H1 (cell line): ENCODE measurements around the gene SNAPIN. TPM values are rescaled to one million over a fixed set of nuclear protein-coding genes. Genes with fewer than 3 reads are reported as not detected.

Experiments used
- CTCF ChIA-PET: fragments of 300-600 bp; sonication (Branson Sonifier 250); formaldehyde crosslinking; loops from one replicate; lab custom pipeline; 2021; ENCODE audit not compliant: partially characterized antibody; lab: Charles Lee
- POLR2A ChIA-PET: fragments of 300-600 bp; sonication (Branson Sonifier 250); formaldehyde crosslinking; loops from one replicate; lab custom pipeline; 2021; ENCODE audit warnings: inconsistent platforms; ENCODE audit not compliant: partially characterized antibody; lab: Charles Lee
- DNase-seq, 2 experiments: peaks; one replicate each; pipeline versions ENCODE4 v3.0.0 to v3.0.0-alpha.2; 2010 to 2022; ENCODE audit warnings: low spot score in 2 of 2, low read depth in 1 of 2, mixed read lengths in 1 of 2
- FAIRE-seq: peaks from 2 replicates; lab custom pipeline; 2011; peaks lifted over from hg19 to GRCh38; lab: Jason Lieb, UNC
- H2AFZ ChIP-seq: 2 replicates; pipeline ENCODE4 v1.8.1; 2012; ENCODE audit warnings: low read length, inconsistent platforms
- H2AK5ac ChIP-seq: 2 replicates; pipeline ENCODE4 v1.6.1; 2013; ENCODE audit warnings: low read depth, low read length
- H2BK120ac ChIP-seq: replicated peaks from 2 replicates; pipeline ENCODE3; 2013; ENCODE audit warnings: low read depth, low read length, inconsistent platforms
- H2BK12ac ChIP-seq: 2 replicates; pipeline ENCODE4 v1.6.1; 2013; ENCODE audit warnings: low read depth, low read length
- H2BK15ac ChIP-seq: 2 replicates; pipeline ENCODE4 v1.6.1; 2013; ENCODE audit warnings: low read length
- H2BK20ac ChIP-seq: 2 replicates; pipeline ENCODE4 v1.6.1; 2013; ENCODE audit warnings: low read length
- H2BK5ac ChIP-seq: 2 replicates; pipeline ENCODE4 v1.6.1; 2013; ENCODE audit warnings: low read depth, low read length
- H3K14ac ChIP-seq: 2 replicates; pipeline ENCODE4 v1.6.1; 2013; ENCODE audit warnings: inconsistent platforms; ENCODE audit not compliant: insufficient read length
- H3K18ac ChIP-seq: 2 replicates; pipeline ENCODE4 v1.6.1; 2013; ENCODE audit warnings: low read length; ENCODE audit errors: extremely low read depth
- H3K23ac ChIP-seq: 2 replicates; pipeline ENCODE4 v1.6.1; 2013; ENCODE audit warnings: inconsistent platforms; ENCODE audit not compliant: insufficient read length
- H3K23me2 ChIP-seq: 2 replicates; pipeline ENCODE4 v1.6.1; 2013; ENCODE audit warnings: low read depth, low read length
- H3K27ac ChIP-seq: 2 replicates; pipeline ENCODE4 v1.6.1; 2011; ENCODE audit warnings: low read depth, low read length, inconsistent platforms
- H3K27me3 ChIP-seq, 4 experiments: replicated peaks in 1 of 4; 1 replicate in 1 of 4; 2 replicates in 3 of 4; pipeline versions ENCODE4 v1.6.1 to v1.8.1; 2011 to 2013; ENCODE audit warnings: low read length in 3 of 4, mild to moderate bottlenecking in 3 of 4, inconsistent platforms in 2 of 4, mixed read lengths in 2 of 4, moderate library complexity in 1 of 4; ENCODE audit not compliant: control insufficient read depth in 3 of 4, insufficient read depth in 3 of 4; ENCODE audit errors: extremely low read depth in 1 of 4
- H3K36me3 ChIP-seq, 4 experiments: 2 replicates each; pipeline versions ENCODE4 v1.6.1 to v1.8.1; 2011 to 2013; ENCODE audit warnings: mild to moderate bottlenecking in 4 of 4, low read length in 3 of 4, moderate library complexity in 2 of 4, control low read depth in 1 of 4, inconsistent platforms in 1 of 4; ENCODE audit not compliant: insufficient read depth in 4 of 4, control insufficient read depth in 2 of 4
- H3K4ac ChIP-seq: replicated peaks from 2 replicates; pipeline ENCODE3; 2013; ENCODE audit warnings: low read length, low read depth, mixed read lengths, inconsistent platforms; ENCODE audit not compliant: insufficient read length
- H3K4me1 ChIP-seq, 4 experiments: replicated peaks in 1 of 4; 1 replicate in 1 of 4; 2 replicates in 3 of 4; pipeline versions ENCODE4 v1.6.1 to v1.8.1; 2011 to 2013; ENCODE audit warnings: low read length in 3 of 4, inconsistent platforms in 2 of 4, mixed read lengths in 1 of 4; ENCODE audit not compliant: insufficient read depth in 4 of 4, control insufficient read depth in 3 of 4
- H3K4me2 ChIP-seq, 2 experiments: 2 replicates each; pipeline versions ENCODE4 v1.6.1 to v1.8.1; 2011 to 2013; ENCODE audit warnings: low read depth in 2 of 2, low read length in 2 of 2, control low read depth in 1 of 2, inconsistent platforms in 1 of 2, mild to moderate bottlenecking in 1 of 2; ENCODE audit not compliant: insufficient read depth in 1 of 2
- H3K4me3 ChIP-seq, 4 experiments: fragments of 200-600, 300-600 bp in 1 of 4; sonication (generic), shearing (Covaris generic), sonication (Bioruptor Twin) in 1 of 4; 2 replicates each; pipeline versions ENCODE4 v1.5.1 to v1.8.1; 2011 to 2016; ENCODE audit warnings: low read length in 4 of 4, low read depth in 3 of 4, control low read depth in 2 of 4, inconsistent platforms in 2 of 4, mild to moderate bottlenecking in 2 of 4, mixed read lengths in 1 of 4, moderate library complexity in 1 of 4; ENCODE audit not compliant: insufficient read depth in 2 of 4; ENCODE audit errors: extremely low read depth in 1 of 4
- H3K56ac ChIP-seq: replicated peaks from 2 replicates; pipeline ENCODE3; 2013; ENCODE audit warnings: low read depth, mild to moderate bottlenecking, mixed read lengths, low read length, inconsistent platforms; ENCODE audit not compliant: insufficient read length
- H3K79me1 ChIP-seq: 2 replicates; pipeline ENCODE4 v1.6.1; 2013; ENCODE audit warnings: low read depth, low read length, control low read depth
- H3K79me2 ChIP-seq, 2 experiments: 2 replicates each; pipeline versions ENCODE4 v1.6.1 to v1.8.1; 2012 to 2013; ENCODE audit warnings: low read length in 2 of 2, mild to moderate bottlenecking in 2 of 2, inconsistent platforms in 1 of 2; ENCODE audit not compliant: insufficient read depth in 2 of 2, control insufficient read depth in 1 of 2
- H3K9ac ChIP-seq, 4 experiments: replicated peaks in 1 of 4; 1 replicate in 1 of 4; 2 replicates in 3 of 4; pipeline versions ENCODE4 v1.6.1 to v1.8.1; 2011 to 2013; ENCODE audit warnings: low read depth in 3 of 4, low read length in 3 of 4, control low read depth in 2 of 4, mild to moderate bottlenecking in 2 of 4, moderate library complexity in 2 of 4, inconsistent platforms in 1 of 4; ENCODE audit errors: extremely low read depth in 1 of 4
- H3K9me3 ChIP-seq, 2 experiments: 2 replicates each; pipeline versions ENCODE4 v1.6.1 to v1.8.1; 2012 to 2013; ENCODE audit warnings: mild to moderate bottlenecking in 2 of 2, moderate library complexity in 2 of 2, control low read depth in 1 of 2, inconsistent platforms in 1 of 2, low read depth in 1 of 2, low read length in 1 of 2, mixed read lengths in 1 of 2; ENCODE audit not compliant: insufficient read depth in 2 of 2
- H4K20me1 ChIP-seq, 2 experiments: replicated peaks in 1 of 2; 2 replicates each; pipeline versions ENCODE3 to v1.8.1; 2011 to 2013; ENCODE audit warnings: inconsistent platforms in 2 of 2, low read length in 2 of 2, mild to moderate bottlenecking in 1 of 2; ENCODE audit not compliant: insufficient read depth in 2 of 2, control insufficient read depth in 1 of 2
- H4K5ac ChIP-seq: 2 replicates; pipeline ENCODE4 v1.6.1; 2013; ENCODE audit warnings: low read length, low read depth, mixed read lengths, inconsistent platforms; ENCODE audit not compliant: insufficient read length
- H4K8ac ChIP-seq: 2 replicates; pipeline ENCODE4 v1.8.0; 2013; ENCODE audit warnings: mild to moderate bottlenecking, moderate library complexity, low read length, inconsistent platforms; ENCODE audit not compliant: insufficient read depth; ENCODE audit errors: extremely low read depth
- H4K91ac ChIP-seq: replicated peaks from 2 replicates; pipeline ENCODE3; 2013; ENCODE audit warnings: low read length, mixed read lengths, inconsistent platforms; ENCODE audit not compliant: insufficient read length
- BCL11A ChIP-seq, 2 experiments: IDR thresholded peaks; one replicate each; pipeline ENCODE4 v1.6.1; 2011; ENCODE audit warnings: low read depth in 2 of 2, low read length in 2 of 2, mild to moderate bottlenecking in 2 of 2
- BRCA1 ChIP-seq: IDR thresholded peaks from 2 replicates; pipeline ENCODE4 v1.6.1; 2012; ENCODE audit warnings: low read depth, low read length, improper control_type of control experiment
- GTF2F1 ChIP-seq: IDR thresholded peaks from 2 replicates; pipeline ENCODE4 v1.6.1; 2012; ENCODE audit warnings: low read depth, low read length, improper control_type of control experiment, borderline replicate concordance
- HDAC2 ChIP-seq, 2 experiments: fragments of 300-600 bp in 1 of 2; sonication (generic) in 1 of 2; IDR thresholded peaks; 2 replicates each; pipeline ENCODE4 v1.6.1; 2011 to 2012; ENCODE audit warnings: low read depth in 2 of 2, low read length in 2 of 2, mild to moderate bottlenecking in 2 of 2, moderate library complexity in 2 of 2, borderline replicate concordance in 1 of 2, inconsistent platforms in 1 of 2
- KDM4A ChIP-seq: IDR thresholded peaks from one replicate; pipeline ENCODE4 v1.7.1; 2012; ENCODE audit warnings: low read depth, mild to moderate bottlenecking, moderate library complexity, low read length, inconsistent platforms; ENCODE audit not compliant: severe bottlenecking
- PHF8 ChIP-seq: fragments of 200-600 bp; sonication (generic); conservative IDR thresholded peaks from 2 replicates; pipeline ENCODE4 v1.7.1; 2012; ENCODE audit warnings: low read depth, mild to moderate bottlenecking, inconsistent platforms, low read length, moderate library complexity
- POU5F1 ChIP-seq: IDR thresholded peaks from 2 replicates; pipeline ENCODE4 v1.6.1; 2011; ENCODE audit warnings: low read depth, mild to moderate bottlenecking, low read length, moderate library complexity
- RAD21 ChIP-seq, 2 experiments: IDR thresholded peaks in 1 of 2; conservative IDR thresholded peaks in 1 of 2; 2 replicates each; pipeline ENCODE4 v1.6.1; 2011; ENCODE audit warnings: low read depth in 2 of 2, low read length in 2 of 2, improper control_type of control experiment in 1 of 2, inconsistent platforms in 1 of 2, mild to moderate bottlenecking in 1 of 2, moderate library complexity in 1 of 2
- RXRA ChIP-seq: IDR thresholded peaks from 2 replicates; pipeline ENCODE4 v1.6.1; 2011; ENCODE audit warnings: low read depth, mild to moderate bottlenecking, low read length, moderate library complexity; ENCODE audit not compliant: insufficient read depth
- SAP30 ChIP-seq: fragments of 300-600 bp; sonication (generic); IDR thresholded peaks from 2 replicates; pipeline ENCODE4 v1.7.1; 2012; ENCODE audit warnings: low read length, moderate library complexity, mild to moderate bottlenecking, inconsistent platforms; ENCODE audit not compliant: insufficient read depth, insufficient replicate concordance
- TAF7 ChIP-seq: optimal IDR thresholded peaks from 2 replicates; pipeline ENCODE3; 2011; ENCODE audit warnings: low read depth, mild to moderate bottlenecking, inconsistent platforms, low read length, moderate library complexity, borderline replicate concordance
- YY1 ChIP-seq: IDR thresholded peaks from 2 replicates; pipeline ENCODE4 v1.6.1; 2011; ENCODE audit warnings: low read depth, mild to moderate bottlenecking, low read length
- WGBS, 2 experiments: shearing (Covaris generic) in 1 of 2; methylation state at CpG; one replicate each; pipeline versions ENCODE4 v1.1.6 to v1.1.7; 2013 to 2015; ENCODE audit warnings: low lambda C conversion rate in 2 of 2, mixed read lengths in 2 of 2, inconsistent platforms in 1 of 2, low coverage in 1 of 2, missing lambda C conversion rate in 1 of 2; ENCODE audit not compliant: insufficient replicate concordance in 2 of 2, insufficient coverage in 1 of 2, insufficient read length in 1 of 2; ENCODE audit errors: extremely low coverage in 1 of 2, missing lambda C conversion rate in 1 of 2; 5-methylcytosine and 5-hydroxymethylcytosine counted together
- polyA plus RNA-seq, 7 experiments: library from polyadenylated mRNA; depleted of rRNA in 3 of 7; stranded (reverse) in 5 of 7; unstranded in 2 of 7; fragments of >200 nt in 5 of 7; fragments of 200-250 nt in 2 of 7; gene quantifications; 1 replicate in 5 of 7; 2 replicates in 1 of 7; 4 replicates in 1 of 7; pipeline versions ENCODE4 v1.2.1 to v1.2.3, GENCODE V29; 2011 to 2013; ENCODE audit warnings: missing spikeins in 2 of 7, mixed read lengths in 2 of 7
- total RNA-seq: library from RNA; stranded (reverse); fragmentation: NEBNext Ultra II Directional; extraction: Animal tissue kit (Norgen Biotek cat#: 25700); gene quantifications from 2 replicates; pipeline ENCODE4 v1.2.1, GENCODE V29; 2021

The SNAPIN gene
- total and polyA plus RNA-seq, 2 of the 8 experiments (the other 6 are each of a cell fraction or from before 2014, with no cell fraction given) = 25.7 to 31.1 TPM

GRCh38 chr1:153659175-153659534, 652 bp downstream of the SNAPIN start:
- peaks cover 23 to 38% (median 32%) of the 10 kb centered on the region in 4 experiments for H3K36me3 ChIP-seq
- H3K4me1 ChIP-seq = peaks cover 0 to 4% (median 2%) of the 10 kb centered on the region in 4 experiments; a peak in 2 of 7 replicates
- no peak overlapping the region for H3K23ac ChIP-seq
- no peak overlapping the region for H3K4ac ChIP-seq
- peak overlapping the region; percentile 82 to 88 (median 84); a peak in 5 of 7 replicates for H3K9ac ChIP-seq
- ChIA-PET CTCF (interaction anchor here (0.6 to 1.7 kb wide), 8 partner anchors 9 to 304 kb away, joined by 3 to 6 read pairs (median 4); partner anchors contain the start of gene S100A13), POLR2A (interaction anchor here (0.6 to 19.8 kb wide), 13 partner anchors 11 to 1856 kb away, joined by 3 to 343 read pairs (median 3); partner anchors contain the start of genes CHTOP, CREB3L4, ILF2 and RPS27)
- H3K18ac ChIP-seq = no peak overlapping the region
- no peak for FAIRE-seq
- H3K27me3 ChIP-seq = no peaks in the 10 kb centered on the region
- H2BK12ac ChIP-seq = no peak overlapping the region
- H3K4me2 ChIP-seq = peak overlapping the region; percentile 69 to 91
- H3K23me2 ChIP-seq = no peaks in the 10 kb centered on the region
- no peak overlapping the region for H2AK5ac ChIP-seq
- no peak overlapping the region for H2BK5ac ChIP-seq
- no peak overlapping the region for H4K5ac ChIP-seq
- H3K9me3 ChIP-seq = no peaks in the 10 kb centered on the region
- H2AFZ ChIP-seq = no peak overlapping the region
- no peak for DNase-seq
- no peak overlapping the region for H2BK20ac ChIP-seq
- H2BK120ac ChIP-seq = no peak overlapping the region
- H3K4me3 ChIP-seq = peak overlapping the region; percentile 71 to 98 (median 90)
- peaks cover 5% of the 10 kb centered on the region; the same call in 1 of the 2 replicates for H3K79me1 ChIP-seq
- no peak overlapping the region for H3K14ac ChIP-seq
- H4K91ac ChIP-seq = no peak overlapping the region
- H3K27ac ChIP-seq = no peak overlapping the region
- H4K20me1 ChIP-seq = peaks cover 0 to 8% of the 10 kb centered on the region in 2 experiments
- peaks cover 0 to 11% of the 10 kb centered on the region in 2 experiments; a peak in 2 of 4 replicates for H3K79me2 ChIP-seq
- H3K56ac ChIP-seq = no peak overlapping the region
- H4K8ac ChIP-seq = no peak overlapping the region; the same call in 1 of the 2 replicates
- no peak overlapping the region for H2BK15ac ChIP-seq
- WGBS, 2 experiments = 70% methylated on average over 8 of the region's 8 CpGs; no CpG with 5 or more reads in 1 of the 2 experiments
- TF ChIP-seq HDAC2 (IDR thresholded peaks at IDR 0.05; ENCODE audit: borderline replicate concordance in 1 of 2, low read depth in 2 of 2, low read length in 2 of 2) (no peak), PHF8 (no peak), TAF7 (no peak), BRCA1 (no peak), RAD21 (IDR thresholded peaks at IDR 0.05 in 1 of 2, conservative IDR thresholded peaks at IDR 0.05 in 1 of 2; ENCODE audit: low read depth in 2 of 2, low read length in 2 of 2) (no peak), YY1 (no peak), RXRA (no peak), SAP30 (no peak), BCL11A (IDR thresholded peaks at IDR 0.05; ENCODE audit: low read depth in 2 of 2, low read length in 2 of 2) (no peak), KDM4A (no peak), POU5F1 (no peak), GTF2F1 (no peak)
